ENCODE measurements around the gene SLC25A40. TPM values are rescaled to one million over a fixed set of nuclear protein-coding genes. Genes with fewer than 3 reads are reported as not detected.
A peak's percentile ranks its signal among the peaks of the same experiment; 100 is the strongest.
"Not testable (repeated sequence)": the region's sequence is repeated elsewhere in the genome, so short reads cannot be mapped to it uniquely, and the experiment has no call there.

The SLC25A40 gene
- total RNA-seq, 1 donor from 2014 or later, result 12.4 TPM

- DNase-seq (ENCODE audit: low read depth), result no peak
Observed at GRCh38 chr7:87872346-87872745, 3.8 kb downstream of the SLC25A40 start.

- DNase-seq (ENCODE audit: low read depth), result no peak
Observed at GRCh38 chr7:87870471-87870870, 5.7 kb downstream of the SLC25A40 start.

GRCh38 chr7:87866533-87866932 is 9.6 kb downstream of the SLC25A40 start:
- not testable (repeated sequence) for DNase-seq (ENCODE audit: low read depth)

- no peak for DNase-seq (ENCODE audit: low read depth)
Observed at GRCh38 chr7:87866089-87866488, 10.1 kb downstream of the SLC25A40 start.

- DNase-seq (ENCODE audit: low read depth), result no peak
Observed at GRCh38 chr7:87858417-87859100, 17.6 kb downstream of the SLC25A40 start.

- peak; percentile 17 for DNase-seq (ENCODE audit: low read depth)
Observed at GRCh38 chr7:87853237-87853864, 22.8 kb downstream of the SLC25A40 start.

- no peak for DNase-seq (ENCODE audit: low read depth)
Observed at GRCh38 chr7:87852306-87852705, 23.9 kb downstream of the SLC25A40 start.

GRCh38 chr7:87850836-87851593 is 25.1 kb downstream of the SLC25A40 start:
- DNase-seq (ENCODE audit: low read depth), result peak; percentile 16

- no peak for DNase-seq (ENCODE audit: low read depth)
Observed at GRCh38 chr7:87837597-87837996, 38.6 kb downstream of the SLC25A40 start.

GRCh38 chr7:87833130-87833529 is 43.0 kb downstream of the SLC25A40 start:
- no peak for DNase-seq (ENCODE audit: low read depth)

GRCh38 chr7:87831097-87831496 is 45.1 kb downstream of the SLC25A40 start:
- no peak for DNase-seq (ENCODE audit: low read depth)

- DNase-seq (ENCODE audit: low read depth), result not testable (repeated sequence)
Observed at GRCh38 chr7:87828383-87828782, 47.8 kb downstream of the SLC25A40 start.

- DNase-seq (ENCODE audit: low read depth), result not testable (repeated sequence)
Observed at GRCh38 chr7:87825369-87825768, 50.8 kb downstream of the SLC25A40 start.

- not testable (repeated sequence) for DNase-seq (ENCODE audit: low read depth)
Observed at GRCh38 chr7:87822056-87822455, 54.1 kb downstream of the SLC25A40 start.

- no peak for DNase-seq (ENCODE audit: low read depth)
Observed at GRCh38 chr7:87818336-87818735, 57.8 kb downstream of the SLC25A40 start.

- DNase-seq (ENCODE audit: low read depth), result no peak
Observed at GRCh38 chr7:87816389-87816788, 59.8 kb downstream of the SLC25A40 start.

GRCh38 chr7:87810726-87811125 is 65.4 kb downstream of the SLC25A40 start:
- DNase-seq (ENCODE audit: low read depth), result peak; percentile 12

- peak; percentile 13 for DNase-seq (ENCODE audit: low read depth)
Observed at GRCh38 chr7:87810130-87810529, 66.0 kb downstream of the SLC25A40 start.

- DNase-seq (ENCODE audit: low read depth), result no peak
Observed at GRCh38 chr7:87806150-87806549, 70.0 kb downstream of the SLC25A40 start.

GRCh38 chr7:87797798-87798403 is 78.3 kb downstream of the SLC25A40 start:
- peak; percentile 75 for DNase-seq (ENCODE audit: low read depth)

GRCh38 chr7:87797395-87797794 is 78.8 kb downstream of the SLC25A40 start:
- no peak for DNase-seq (ENCODE audit: low read depth)

Measured in myocyte (in vitro differentiated cells).